Left cardiac atrium (tissue), 4 donors: Measurements from ENCODE around the gene NPB. TPM values are rescaled to one million over a fixed set of nuclear protein-coding genes. Genes with fewer than 3 reads are reported as not detected.

Source experiments
- ATAC-seq, 2 donors: fragments of 200-7000 bp; cut with Tn5 transposase; one replicate each; pipeline ENCODE4 v1.9.1; 2020; ENCODE audit warnings: mild to moderate bottlenecking in 2 of 2, moderate library complexity in 2 of 2
- DNase-seq: peaks from one replicate; pipeline ENCODE4 v3.0.0-alpha.2; 2020
- intact Hi-C, 2 donors: fragments of 100-400 bp; cut with DNase I; formaldehyde crosslinking; loops; one replicate each; pipeline versions ENCODE4 v1.14.1 to v1.15.1; 2022 to 2023
- total RNA-seq, 2 donors: library from RNA; stranded (reverse); fragmentation: NEBNext Ultra II Directional; extraction: Animal tissue kit (Norgen Biotek cat#: 25700); gene quantifications; one replicate each; pipeline ENCODE4 v1.2.1, GENCODE V29; 2021
- donor health status: DM: no; HTN: yes; CAD: no.
- donor health status: DM: no; HTN: yes; CAD: no; lungs with severe emphysema.
- donor health status: DM: yes; HTN: yes; CAD: no.
- donor health status: Dilated cardiomyopathy.

NPB gene
- total RNA-seq, 2 donors from 2014 or later = 0.21 to 0.24 TPM

DNA sequence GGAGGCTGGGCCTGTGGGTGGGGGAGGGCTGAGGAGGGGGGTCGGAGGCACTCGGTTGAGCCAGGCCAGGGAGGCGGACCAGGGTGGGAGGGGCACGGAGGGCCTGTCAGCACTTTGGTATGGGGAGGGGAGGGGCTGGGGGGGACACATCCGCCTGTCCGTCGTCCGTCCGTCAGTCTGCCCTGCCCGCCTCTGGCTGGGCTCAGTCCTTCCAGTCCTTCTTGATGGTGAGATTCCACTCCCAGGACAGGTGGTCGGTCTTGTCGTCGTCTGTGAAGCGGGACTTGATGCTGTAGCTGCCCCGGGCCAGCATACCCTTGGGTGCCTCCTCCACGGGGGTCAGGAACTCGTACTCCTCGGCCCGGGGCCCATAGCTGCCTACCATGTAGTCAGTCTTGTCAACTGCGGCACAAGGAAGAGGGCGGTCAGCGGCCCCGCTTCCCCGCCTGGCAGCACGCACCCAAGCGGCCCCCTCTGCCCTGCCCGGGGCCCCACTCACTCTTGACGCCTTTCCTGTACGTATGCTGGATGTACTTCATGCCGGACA is 33.3 kb upstream of the NPB start:
- peak; percentile 70 for DNase-seq
- peak in 1 of 2 donors; percentile 23 for ATAC-seq
- intact Hi-C loops = no loop called here

DNA sequence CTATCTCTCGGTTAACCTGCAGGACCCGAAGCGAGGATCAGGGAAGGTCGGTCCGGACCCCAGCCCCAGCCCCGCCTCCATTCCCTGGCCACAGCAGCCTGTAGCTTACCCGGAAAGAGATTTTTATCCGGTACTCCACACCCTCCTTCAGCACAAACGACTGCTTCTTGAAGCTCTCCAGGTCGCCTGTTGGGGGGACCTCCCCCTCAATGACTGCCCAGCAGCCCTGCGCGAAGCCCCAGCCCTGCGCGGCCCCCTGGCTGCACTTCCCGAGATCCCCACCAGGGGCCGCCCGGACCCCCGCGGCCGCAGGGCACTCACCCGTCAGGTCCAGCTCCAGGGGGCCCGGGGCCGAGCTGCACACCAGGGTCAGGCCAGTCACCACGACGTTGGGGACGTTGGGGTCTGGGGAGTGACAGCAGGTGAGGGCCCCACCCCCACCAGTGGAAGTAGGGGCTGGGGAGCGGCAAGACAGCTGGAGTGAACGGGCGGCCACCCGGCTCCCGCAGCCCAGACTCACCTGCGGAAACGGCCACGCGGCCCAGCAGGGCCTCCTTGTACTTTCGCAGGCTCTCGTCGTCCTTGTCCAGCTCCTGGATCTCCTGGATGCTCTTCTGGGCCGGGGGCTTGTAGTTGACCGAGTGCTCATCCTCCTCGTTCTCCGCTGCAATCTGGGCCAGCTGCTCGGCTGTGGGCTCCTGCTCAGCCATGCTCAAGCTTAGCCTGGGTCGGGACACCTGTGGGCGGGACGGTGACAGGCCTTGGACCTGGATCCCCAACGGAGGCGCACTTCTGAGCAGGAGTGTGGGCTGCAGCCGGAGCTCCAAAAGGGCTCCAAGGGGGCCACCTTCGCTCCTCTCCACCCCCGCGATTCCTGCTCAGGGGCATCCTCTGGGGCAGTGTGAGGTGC is 32.6 kb upstream of the NPB start:
- peak; percentile 13 to 18 for ATAC-seq

DNA sequence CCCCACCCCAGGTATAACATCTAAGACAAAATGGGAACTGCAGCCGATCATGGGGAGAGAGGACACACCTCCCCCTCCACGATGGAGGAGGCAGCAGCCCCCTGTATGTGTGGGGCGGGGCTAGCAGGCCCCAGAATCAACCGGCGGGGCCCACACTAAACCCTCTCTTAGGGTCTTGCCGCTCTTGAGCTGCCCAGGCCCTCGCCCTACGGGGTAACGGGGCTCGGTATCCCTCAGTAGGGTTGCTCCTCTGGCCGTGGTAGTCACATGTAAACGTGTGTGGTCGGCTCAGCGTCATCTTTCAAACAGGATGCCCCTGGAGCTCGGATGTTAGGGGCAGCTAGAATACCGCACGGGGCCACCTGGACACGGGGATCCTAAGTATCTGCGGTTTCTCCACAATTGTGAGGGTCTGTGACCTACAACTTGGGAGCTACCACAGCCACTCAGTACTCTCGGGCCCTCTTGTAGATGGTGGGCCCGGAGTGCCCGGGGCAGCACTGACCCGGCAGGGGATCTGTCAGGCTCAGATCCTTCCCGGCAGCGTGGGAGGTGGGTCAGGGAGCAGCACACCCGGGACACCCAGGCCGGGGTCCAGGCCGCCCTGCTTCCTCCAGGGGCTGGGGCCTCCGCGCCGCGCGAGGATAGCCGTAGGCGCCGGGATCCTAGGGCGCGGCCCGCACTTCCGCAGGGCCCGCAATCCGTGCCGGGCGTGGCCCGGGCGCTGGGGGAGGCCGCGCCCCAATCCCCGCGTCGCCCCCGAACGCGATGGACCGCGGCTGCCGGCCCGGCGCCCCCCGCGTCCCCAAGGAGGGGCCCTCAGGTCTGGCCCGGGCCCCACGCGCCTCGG is 31.7 kb upstream of the NPB start:
- DNase-seq = peak; percentile 63
- peak; percentile 2 to 3 for ATAC-seq
- intact Hi-C loops = no loop called here

More for the DNA sequence above, 32.6 kb upstream of the NPB start:
- intact Hi-C loops = no loop called here
- DNase-seq = peak; percentile 62

DNA sequence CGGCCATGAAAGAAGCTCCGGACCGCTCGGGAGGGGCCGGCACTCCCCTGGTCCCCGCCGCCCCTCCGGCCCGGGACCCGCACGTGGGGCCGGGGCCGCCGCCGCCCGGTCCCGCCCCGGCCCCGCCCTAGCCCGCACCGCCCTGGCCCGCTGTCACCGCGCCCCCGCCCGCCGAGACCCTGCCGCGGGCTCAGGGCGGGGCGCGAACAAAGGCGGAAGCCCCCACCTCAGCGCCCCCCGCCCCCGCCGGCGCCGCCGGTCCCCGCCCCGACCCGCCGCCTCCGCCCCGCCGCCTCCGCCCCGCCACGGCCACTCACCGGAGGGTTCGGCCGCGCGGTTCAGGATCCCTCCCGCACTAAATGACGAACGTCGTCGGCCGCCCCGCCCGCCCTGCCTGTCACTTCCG is 31.1 kb upstream of the NPB start, which contains the start of gene ARHGDIA:
TSS of gene ARHGDIA (minus strand) at position 357 of the 406 bp plus-strand sequence. CDS start 1,407 bp downstream, outside the sequence.
- peak; percentile 53 to 82 for ATAC-seq
- DNase-seq = peak; percentile 43
- intact Hi-C loops = no loop called here

DNA sequence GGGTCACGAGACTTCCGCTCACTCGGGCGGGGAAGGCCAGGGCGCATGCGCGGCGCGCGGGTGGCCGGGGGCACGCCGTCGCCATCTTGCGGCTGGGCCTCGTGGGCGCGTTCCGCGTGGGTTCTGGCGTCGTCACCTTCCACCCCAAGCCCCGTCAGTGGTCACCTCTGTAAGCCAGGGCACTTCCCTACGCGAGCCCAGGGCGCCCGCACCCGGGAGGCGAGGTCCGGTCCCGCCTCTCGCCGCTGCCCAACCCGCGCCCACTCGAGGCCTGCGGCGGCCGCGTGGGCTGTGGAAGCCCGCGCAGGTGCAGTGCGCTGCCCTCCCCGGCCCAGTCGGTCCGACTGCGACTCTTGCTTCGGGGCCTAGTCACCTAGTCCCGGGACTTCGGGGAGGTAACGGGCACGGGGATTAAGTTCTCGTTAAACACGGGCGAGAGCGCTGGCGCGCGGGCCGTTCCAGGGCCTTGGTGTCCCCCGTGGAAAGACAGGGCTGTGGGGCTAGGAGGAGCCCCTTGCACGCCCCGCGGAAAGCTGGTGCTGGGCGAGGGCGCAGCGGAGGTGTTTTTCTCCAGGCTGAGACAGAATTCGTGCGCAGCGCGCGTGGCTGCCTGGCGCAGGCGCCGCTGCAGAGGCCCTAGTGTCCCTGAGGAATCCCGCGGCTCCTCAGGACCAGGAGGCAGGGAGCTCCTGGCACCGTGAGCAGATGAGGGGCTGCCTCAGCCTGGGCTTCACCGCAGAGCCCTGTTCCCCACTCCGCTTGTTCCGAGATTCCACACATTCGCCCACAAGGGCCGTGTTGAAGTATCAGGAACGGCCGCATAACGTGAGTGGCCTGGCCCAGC is 30.4 kb upstream of the NPB start:
- DNase-seq (peak; percentile 97), ATAC-seq (peak; percentile 28 to 53)
- intact Hi-C loops = no loop called here

DNA sequence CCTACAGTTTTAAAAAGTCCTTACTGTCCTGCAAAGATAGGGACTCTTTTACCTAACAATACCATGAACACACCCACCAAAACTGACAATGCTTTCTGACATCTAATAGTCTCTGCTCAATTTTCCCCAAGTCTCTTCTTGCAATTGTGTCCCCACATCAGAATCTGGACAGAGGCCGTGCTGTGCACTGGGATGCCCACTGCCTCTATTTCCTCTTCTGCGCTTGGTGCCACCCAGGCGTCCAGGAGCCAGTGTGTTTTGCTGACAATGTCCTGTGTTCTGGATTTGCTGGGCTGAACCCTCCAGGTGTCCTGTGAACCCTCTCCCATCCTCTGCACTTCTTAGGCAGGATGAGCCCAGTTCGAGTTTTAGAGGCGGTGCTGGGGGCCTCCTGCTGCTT is 24.5 kb upstream of the NPB start:
- intact Hi-C loops = no loop called here
- DNase-seq (no peak), ATAC-seq (no peak)

DNA sequence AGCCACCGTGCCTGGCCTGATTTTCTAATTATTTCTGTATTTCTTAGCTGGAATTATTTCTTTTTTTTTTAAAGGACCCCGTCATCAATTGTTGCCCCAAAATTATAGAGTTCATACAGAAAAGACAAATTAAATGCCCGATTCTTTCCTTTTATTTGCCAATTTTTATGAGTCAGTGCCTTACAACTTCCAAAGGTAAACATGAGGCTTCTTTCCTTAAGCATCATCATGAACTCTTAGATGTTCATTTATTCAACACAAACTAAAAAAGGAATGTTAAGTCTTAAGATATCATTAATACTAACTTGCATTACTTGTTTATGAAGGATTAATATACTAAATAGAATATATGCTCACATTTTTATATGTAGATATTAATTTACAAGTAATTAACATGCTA is 23.7 kb upstream of the NPB start:
- ATAC-seq = no peak
- intact Hi-C loops = no loop called here

DNA sequence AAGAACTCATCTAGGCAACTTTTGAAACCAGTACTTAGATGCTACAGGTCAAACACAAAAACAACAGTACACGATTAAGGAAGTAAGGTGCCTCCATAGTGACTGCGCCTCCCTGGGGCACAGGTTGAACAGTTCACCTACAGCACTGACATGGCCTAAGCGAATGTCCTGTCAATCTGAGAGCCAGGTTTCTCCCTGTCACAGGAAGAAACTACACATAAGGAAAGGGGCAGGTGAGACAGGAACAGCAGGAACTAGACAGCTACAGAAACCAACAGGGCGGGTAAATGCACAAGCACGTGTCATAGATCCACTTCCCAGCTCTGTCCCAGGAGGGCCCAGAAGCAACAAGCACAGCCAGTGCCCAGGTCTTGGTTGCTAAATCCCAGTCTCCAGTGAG is 22.9 kb upstream of the NPB start:
- DNase-seq = no peak
- ATAC-seq = no peak
- intact Hi-C loops = no loop called here

More for the DNA sequence above, 23.7 kb upstream of the NPB start:
- no peak for DNase-seq

DNA sequence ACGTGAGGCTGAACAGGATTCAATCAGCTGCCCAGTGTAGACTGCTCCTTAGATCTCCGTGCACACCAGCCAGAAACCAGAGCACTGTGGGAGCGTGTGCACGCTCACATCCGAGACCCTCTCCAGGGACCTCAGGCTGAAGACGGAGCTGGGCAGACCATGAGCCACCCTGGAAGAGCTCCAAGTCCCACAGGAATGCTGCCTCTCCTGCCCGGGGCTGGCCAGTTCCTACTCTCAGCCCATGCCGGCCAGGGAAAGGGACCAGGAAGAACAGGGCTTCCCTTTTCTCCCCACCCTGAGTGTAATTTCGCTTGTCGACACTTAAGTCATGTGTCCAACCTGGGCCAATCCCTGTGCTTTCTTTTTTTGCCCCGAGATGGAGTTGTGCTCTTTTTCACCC is 17.5 kb upstream of the NPB start:
- DNase-seq (no peak), ATAC-seq (peak; percentile 23 to 69)
- intact Hi-C loops = no loop called here

DNA sequence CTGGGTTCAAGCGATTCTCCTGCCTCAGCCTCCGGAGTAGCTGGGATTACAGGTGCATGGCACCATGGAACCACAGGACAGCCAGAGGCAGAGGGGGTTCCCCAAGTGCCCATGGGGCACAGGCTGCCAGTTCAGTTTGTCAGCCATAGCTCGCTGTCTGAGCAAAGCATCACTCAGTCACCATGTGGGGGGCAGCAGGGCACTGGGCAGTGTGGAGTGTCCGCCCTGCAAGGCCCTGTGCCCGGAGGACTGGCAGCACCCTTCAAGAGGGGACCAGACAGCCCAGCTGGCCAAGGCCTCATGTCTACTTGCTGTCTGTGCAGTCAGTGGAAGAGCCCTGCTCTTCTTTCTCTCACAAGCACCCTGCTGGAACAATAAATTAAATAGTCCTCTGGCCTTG is 17.1 kb upstream of the NPB start:
- DNase-seq (no peak), ATAC-seq (peak in 1 of 2 donors; percentile 7)
- intact Hi-C loops = no loop called here

DNA sequence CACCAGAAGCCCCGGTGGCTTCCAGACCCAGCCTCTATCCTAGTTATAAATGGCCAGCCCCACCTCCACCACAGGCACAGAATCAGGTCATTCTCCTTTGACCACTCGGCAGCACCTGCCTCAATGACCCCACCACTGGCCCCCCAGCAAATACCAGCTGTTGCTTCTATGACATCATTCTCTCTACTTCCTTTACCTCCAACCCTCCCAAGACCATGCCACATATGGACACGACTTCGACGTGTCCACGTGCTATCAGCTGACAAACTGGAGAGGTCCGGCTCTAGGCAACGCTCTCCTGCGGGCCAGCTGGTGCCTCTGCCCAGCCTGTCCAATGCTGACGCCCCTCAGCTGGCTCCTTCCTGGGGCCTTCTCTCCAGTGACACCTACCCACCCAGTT is 16.6 kb upstream of the NPB start:
- DNase-seq (no peak), ATAC-seq (peak in 1 of 2 donors; percentile 4)
- intact Hi-C loops = no loop called here

DNA sequence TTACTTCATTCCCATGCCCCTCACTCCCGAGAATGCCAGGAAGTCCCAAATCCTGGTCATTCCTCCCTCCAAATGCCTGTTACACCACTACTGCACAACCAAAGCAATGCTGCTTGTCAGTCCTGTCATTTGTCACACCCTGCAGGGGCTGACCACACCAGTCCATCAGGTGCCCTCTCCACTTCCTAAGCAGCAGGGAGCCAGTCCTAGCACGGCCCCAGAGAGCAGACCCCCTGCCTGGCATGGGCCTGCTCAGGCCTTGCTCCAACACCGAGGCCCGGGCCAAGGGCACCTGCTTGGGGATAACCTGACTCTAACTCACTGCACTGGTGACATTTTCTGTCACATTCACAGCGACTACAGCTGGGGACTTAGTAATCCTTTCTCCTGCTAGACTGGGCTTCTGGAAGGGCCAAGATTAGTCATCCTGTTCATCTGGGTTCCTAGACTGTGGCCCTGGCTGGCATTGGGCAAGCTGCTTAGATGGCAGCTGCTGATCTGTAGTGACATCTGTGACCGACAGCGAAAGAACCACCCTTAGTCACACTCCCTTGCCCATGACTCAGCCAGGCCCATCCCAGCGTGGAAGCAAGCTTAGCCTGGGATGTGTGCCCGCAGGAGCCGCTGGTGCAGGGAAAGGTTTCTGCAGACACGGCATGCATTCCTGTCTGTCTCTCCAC is 16.0 kb upstream of the NPB start:
- ATAC-seq (peak in 1 of 2 donors; percentile 30), DNase-seq (no peak)
- intact Hi-C loops = no loop called here

DNA sequence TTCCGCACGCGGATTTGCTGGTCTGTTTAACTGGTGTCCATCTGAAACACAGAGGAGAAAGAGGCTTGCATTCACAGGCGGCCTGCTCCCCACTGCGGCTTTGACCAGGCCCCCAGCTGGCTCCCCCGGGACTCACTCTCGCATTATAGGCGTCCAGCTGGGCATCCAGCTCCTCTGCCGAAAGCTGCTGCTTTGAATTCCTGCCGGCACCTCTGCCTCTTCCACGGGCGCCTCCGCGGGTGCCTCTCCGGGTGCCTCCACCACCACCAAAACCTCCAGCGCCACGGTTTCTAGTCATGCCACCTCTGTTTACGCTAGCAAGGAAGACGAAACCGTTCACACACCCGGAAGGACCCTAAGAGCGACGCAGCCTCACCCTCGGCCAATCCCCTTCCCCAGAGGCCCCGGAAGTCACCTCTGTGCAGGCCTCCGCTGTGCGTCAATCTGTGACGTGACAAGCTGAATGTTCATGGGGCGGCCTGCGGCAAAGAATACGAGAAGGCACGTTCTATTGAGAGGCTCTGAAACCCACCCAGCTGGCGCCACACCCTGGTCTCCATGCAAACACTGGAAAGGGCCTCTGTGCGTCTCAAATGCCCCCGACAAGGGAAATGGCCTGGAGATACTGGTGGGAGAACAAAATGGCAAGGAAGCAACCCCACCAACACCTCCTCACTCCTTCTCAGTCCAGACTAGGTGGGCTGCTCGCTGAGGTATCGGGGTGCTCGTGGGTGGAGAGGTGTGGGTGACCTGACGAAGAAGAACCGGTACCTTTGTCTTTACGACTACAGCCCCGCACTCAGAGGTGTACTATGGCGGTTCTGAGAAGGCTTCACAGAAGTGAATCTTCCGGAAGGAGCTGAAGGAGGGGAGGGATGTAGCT is 13.7 kb upstream of the NPB start:
- DNase-seq (no peak), ATAC-seq (no peak)
- intact Hi-C loops = no loop called here

DNA sequence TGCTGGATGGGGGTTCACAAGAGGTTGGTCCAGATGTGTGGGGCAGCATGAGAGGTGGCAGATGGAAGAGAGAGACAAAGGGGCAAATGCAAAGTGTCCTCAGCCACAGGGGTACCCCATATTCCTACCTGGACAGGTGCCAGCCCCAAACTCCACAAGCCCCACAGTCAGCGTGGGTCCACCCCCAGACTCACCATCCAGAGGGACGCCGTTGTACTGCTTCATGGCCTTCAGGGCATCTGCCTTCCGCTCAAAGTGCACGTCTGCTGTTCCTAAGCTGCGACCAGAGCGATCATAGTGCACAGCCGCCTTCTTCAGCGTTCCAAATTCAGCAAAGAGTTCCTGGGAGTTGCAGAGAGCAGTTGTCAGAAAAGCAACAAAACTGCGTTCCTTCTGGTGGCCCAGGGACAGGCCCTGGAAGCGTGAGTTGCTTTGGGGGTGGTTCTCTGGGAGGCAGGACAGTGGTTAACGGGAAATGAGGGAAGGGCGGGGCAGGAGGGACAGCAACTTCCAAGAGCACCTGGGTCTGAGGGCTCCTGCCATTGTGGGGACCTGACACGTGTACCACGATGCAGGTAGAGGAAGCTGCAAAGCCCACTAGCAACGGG is 12.9 kb upstream of the NPB start:
- DNase-seq (no peak), ATAC-seq (no peak)
- intact Hi-C loops = no loop called here

DNA sequence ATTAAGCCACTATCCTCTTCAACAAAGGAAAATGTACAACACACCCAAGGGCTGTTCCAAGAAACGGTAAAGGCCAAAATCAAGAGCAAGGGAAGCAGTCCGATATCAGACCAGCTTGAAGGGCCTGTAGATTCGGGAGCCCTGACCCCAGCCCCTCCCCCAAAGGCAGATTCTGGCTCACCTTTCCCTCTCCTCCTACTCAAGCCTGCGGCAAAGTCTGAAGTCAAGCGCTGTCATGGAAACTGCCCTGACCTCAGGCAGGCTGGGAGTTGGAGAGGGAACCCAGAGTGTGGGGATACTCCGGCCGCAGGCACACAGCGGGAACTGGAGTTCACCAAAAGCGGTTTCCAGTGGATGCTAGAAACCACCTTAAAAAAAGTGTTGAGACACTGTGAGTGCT is 12.4 kb upstream of the NPB start:
- DNase-seq (no peak), ATAC-seq (no peak)
- intact Hi-C loops = no loop called here

DNA sequence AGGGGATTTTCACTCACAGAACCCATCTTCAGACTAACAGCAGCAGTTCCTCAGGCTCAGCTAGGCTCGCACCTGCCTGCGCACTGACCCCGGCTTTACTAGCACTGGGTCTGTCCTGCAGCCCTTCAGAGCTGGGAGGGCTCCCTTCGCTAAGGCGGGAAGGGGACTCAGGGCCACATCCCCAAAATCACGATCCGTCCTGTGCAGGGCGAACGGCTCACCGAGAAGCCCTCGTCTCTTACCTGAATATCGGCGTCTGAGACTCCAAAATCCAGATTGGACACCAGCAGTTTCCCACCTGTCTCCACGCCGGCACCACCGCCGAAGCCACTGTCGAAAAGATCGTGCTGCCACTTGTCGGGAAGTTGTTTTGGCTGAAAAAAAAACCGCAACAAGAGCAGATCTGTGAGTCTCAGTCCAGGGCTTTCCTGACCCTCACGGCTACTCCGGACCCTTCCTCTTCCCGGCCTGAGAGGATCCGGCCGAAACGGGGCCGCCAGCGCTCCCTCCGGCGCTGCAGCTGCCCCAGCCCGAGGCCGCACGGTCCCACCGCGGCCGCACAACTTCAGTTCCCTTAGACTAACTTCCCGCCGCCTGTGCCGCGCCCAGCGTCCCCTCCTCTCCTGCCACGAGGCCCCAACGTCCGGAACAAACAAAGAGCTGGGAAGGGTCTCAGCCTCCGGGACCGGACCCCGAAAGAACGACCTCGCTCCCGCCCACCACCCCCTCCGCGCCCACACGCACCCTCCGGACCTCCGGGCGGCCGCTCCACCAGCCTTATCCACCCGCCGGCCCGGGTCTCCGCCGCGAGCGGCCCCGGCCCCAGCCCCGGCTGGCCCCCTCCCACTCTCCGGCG is 11.4 kb upstream of the NPB start:
- no peak for DNase-seq
- intact Hi-C loops = no loop called here
- ATAC-seq = no peak
